Endothelial cell of umbilical vein (primary cell): ENCODE data around the gene DOCK1. TPM values are rescaled to one million over a fixed set of nuclear protein-coding genes. Genes with fewer than 3 reads are reported as not detected.

Experiments
- BruUV-seq: library from RNA; stranded (reverse); fragments of 400-500 nt; replicated peaks from 2 replicates; lab custom pipeline; 2021; lab: Mats Ljungman, UMichigan
- CTCF ChIA-PET: fragments of 300-600, 350-600 bp; sonication (Branson Sonifier 250); formaldehyde crosslinking; loops from one replicate; lab custom pipeline; 2021; ENCODE audit warnings: antibody characterized with exemption, inconsistent platforms; lab: Charles Lee
- POLR2A ChIA-PET: fragments of 300-600, 350-600 bp; sonication (Branson Sonifier 250); formaldehyde crosslinking; loops from one replicate; lab custom pipeline; 2021; ENCODE audit warnings: antibody characterized with exemption, inconsistent platforms; lab: Charles Lee
- DNase-seq: peaks from one replicate; pipeline ENCODE4 v3.0.0-alpha.2; 2011; ENCODE audit warnings: low read depth, low spot score
- FAIRE-seq: peaks from 2 replicates; lab custom pipeline; 2011; peaks lifted over from hg19 to GRCh38; lab: Jason Lieb, UNC
- H2AFZ ChIP-seq: 2 replicates; pipeline ENCODE4 v1.6.0; 2012; ENCODE audit warnings: low read depth, low read length, control low read depth, inconsistent platforms
- H3K27ac ChIP-seq: 2 replicates; pipeline ENCODE4 v1.5.1; 2011; ENCODE audit warnings: low read depth, mild to moderate bottlenecking, control low read depth, low read length, moderate library complexity; ENCODE audit not compliant: insufficient read depth
- H3K27me3 ChIP-seq, 2 experiments: 2 replicates each; pipeline versions ENCODE4 v1.6.0 to v1.6.1; 2011; ENCODE audit warnings: low read length in 2 of 2, mixed read lengths in 1 of 2; ENCODE audit not compliant: control insufficient read depth in 2 of 2, insufficient read depth in 2 of 2
- H3K36me3 ChIP-seq, 2 experiments: 2 replicates in 1 of 2; 3 replicates in 1 of 2; pipeline ENCODE4 v1.5.1; 2011; ENCODE audit warnings: low read length in 2 of 2, mild to moderate bottlenecking in 1 of 2, moderate library complexity in 1 of 2; ENCODE audit not compliant: control insufficient read depth in 2 of 2, insufficient read depth in 2 of 2; ENCODE audit errors: extremely low read depth in 1 of 2
- H3K4me1 ChIP-seq: 3 replicates; pipeline ENCODE4 v1.5.1; 2011; ENCODE audit warnings: mild to moderate bottlenecking, low read length; ENCODE audit not compliant: control insufficient read depth, insufficient read depth; ENCODE audit errors: extremely low read depth
- H3K4me2 ChIP-seq: 2 replicates; pipeline ENCODE4 v1.6.1; 2011; ENCODE audit warnings: low read length, control low read depth, mixed read lengths; ENCODE audit not compliant: insufficient read depth
- H3K4me3 ChIP-seq, 3 experiments: fragments of 200-600 bp in 1 of 3; sonication (generic), shearing (Covaris generic) in 1 of 3; replicated peaks in 1 of 3; 2 replicates each; pipeline ENCODE4 v1.5.1; 2011 to 2016; ENCODE audit warnings: control low read depth in 3 of 3, low read length in 3 of 3, mild to moderate bottlenecking in 2 of 3, inconsistent platforms in 1 of 3, low read depth in 1 of 3, moderate library complexity in 1 of 3; ENCODE audit not compliant: insufficient read depth in 1 of 3
- H3K79me2 ChIP-seq: 2 replicates; pipeline ENCODE4 v1.6.0; 2012; ENCODE audit warnings: low read length, inconsistent platforms; ENCODE audit not compliant: control insufficient read depth, insufficient read depth
- H3K9ac ChIP-seq: replicated peaks from 2 replicates; pipeline ENCODE3; 2011; ENCODE audit warnings: low read length, control low read depth; ENCODE audit not compliant: insufficient read depth; ENCODE audit errors: extremely low read depth
- H3K9me1 ChIP-seq: replicated peaks from 3 replicates; pipeline ENCODE4 v1.6.0; 2011; ENCODE audit warnings: mild to moderate bottlenecking, low read length; ENCODE audit not compliant: control insufficient read depth, insufficient read depth; ENCODE audit errors: extremely low read depth
- H3K9me3 ChIP-seq: replicated peaks from 2 replicates; pipeline ENCODE4 v1.5.1; 2012; ENCODE audit warnings: low read length, inconsistent platforms; ENCODE audit not compliant: control insufficient read depth, insufficient read depth
- H4K20me1 ChIP-seq: replicated peaks from 2 replicates; pipeline ENCODE3; 2011; ENCODE audit warnings: mild to moderate bottlenecking, low read length; ENCODE audit not compliant: control insufficient read depth, insufficient read depth; ENCODE audit errors: extremely low read depth
- EZH2 ChIP-seq: IDR thresholded peaks from 2 replicates; pipeline ENCODE4 v1.6.1; 2012; ENCODE audit warnings: borderline replicate concordance, low read depth, mild to moderate bottlenecking, moderate library complexity, low read length, inconsistent platforms; ENCODE audit not compliant: severe bottlenecking
- FOS ChIP-seq: IDR thresholded peaks from 2 replicates; pipeline ENCODE4 v1.6.1; 2011; ENCODE audit warnings: mild to moderate bottlenecking, low read length, moderate library complexity, borderline replicate concordance; ENCODE audit not compliant: insufficient read depth
- GATA2 ChIP-seq: IDR thresholded peaks from 2 replicates; pipeline ENCODE4 v1.7.0; 2011; ENCODE audit warnings: low read depth, mild to moderate bottlenecking, moderate library complexity, mixed read lengths, low read length; ENCODE audit not compliant: insufficient read length, insufficient read depth
- JUN ChIP-seq: IDR thresholded peaks from 2 replicates; pipeline ENCODE4 v1.6.1; 2011; ENCODE audit warnings: borderline replicate concordance, low read depth; ENCODE audit not compliant: insufficient read length, insufficient read depth
- MYC ChIP-seq: IDR thresholded peaks from one replicate; pipeline ENCODE4 v1.6.1; 2011; ENCODE audit warnings: mild to moderate bottlenecking, low read depth, low read length
- POLR2A ChIP-seq: IDR thresholded peaks from 2 replicates; pipeline ENCODE4 v1.6.1; 2012; ENCODE audit warnings: low read depth, mild to moderate bottlenecking, control low read depth, low read length
- POLR2AphosphoS5 ChIP-seq: IDR thresholded peaks from 2 replicates; pipeline ENCODE4 v1.6.1; 2012; ENCODE audit warnings: low read depth, mild to moderate bottlenecking, control low read depth, low read length, moderate library complexity; ENCODE audit not compliant: insufficient read depth
- dilution Hi-C: fragments of 300-500 bp; cut with MboI; formaldehyde crosslinking; loops from one replicate; pipeline ENCODE4 v1.15.0; 2019; ENCODE audit warnings: low sequenced_read_pairs; ENCODE audit not compliant: extremely low pct_ligation_motif_present
- intact Hi-C: fragments of 100-400 bp; cut with micrococcal nuclease; formaldehyde crosslinking; loops from one replicate; pipeline ENCODE4 v1.10.0; 2022
- polyA plus RNA-seq, 4 experiments: library from polyadenylated mRNA; depleted of rRNA in 3 of 4; stranded (reverse) in 3 of 4; unstranded in 1 of 4; fragments of >200 nt; gene quantifications; 2 replicates each; pipeline versions ENCODE4 v1.2.1 to v1.2.3, GENCODE V29; 2011 to 2012; ENCODE audit warnings: missing spikeins in 1 of 4
- total RNA-seq: library from RNA; stranded (reverse); gene quantifications from 2 replicates; pipeline ENCODE4 v1.2.3, GENCODE V29; 2021
- TF ChIP-seq, protein P1 (sequence below): IDR thresholded peaks from 2 replicates; pipeline ENCODE4 v1.6.1; 2011; ENCODE audit not compliant: insufficient read depth, insufficient read length
- TF ChIP-seq, protein P2 (sequence below), 2 donors: IDR thresholded peaks; 1 replicate in 1 of 2; 2 replicates in 1 of 2; pipeline ENCODE4 v1.5.1; 2011; ENCODE audit warnings: low read length in 2 of 2, mild to moderate bottlenecking in 2 of 2, moderate library complexity in 2 of 2, control low read depth in 1 of 2, inconsistent platforms in 1 of 2, low read depth in 1 of 2; ENCODE audit not compliant: insufficient read depth in 1 of 2; ENCODE audit errors: extremely low read depth in 1 of 2

The DOCK1 gene
- total and polyA plus RNA-seq, 2 donors (not counting 3 experiments of a cell fraction or from before 2014, with no cell fraction given) = 22.5 to 83.1 TPM

DNA sequence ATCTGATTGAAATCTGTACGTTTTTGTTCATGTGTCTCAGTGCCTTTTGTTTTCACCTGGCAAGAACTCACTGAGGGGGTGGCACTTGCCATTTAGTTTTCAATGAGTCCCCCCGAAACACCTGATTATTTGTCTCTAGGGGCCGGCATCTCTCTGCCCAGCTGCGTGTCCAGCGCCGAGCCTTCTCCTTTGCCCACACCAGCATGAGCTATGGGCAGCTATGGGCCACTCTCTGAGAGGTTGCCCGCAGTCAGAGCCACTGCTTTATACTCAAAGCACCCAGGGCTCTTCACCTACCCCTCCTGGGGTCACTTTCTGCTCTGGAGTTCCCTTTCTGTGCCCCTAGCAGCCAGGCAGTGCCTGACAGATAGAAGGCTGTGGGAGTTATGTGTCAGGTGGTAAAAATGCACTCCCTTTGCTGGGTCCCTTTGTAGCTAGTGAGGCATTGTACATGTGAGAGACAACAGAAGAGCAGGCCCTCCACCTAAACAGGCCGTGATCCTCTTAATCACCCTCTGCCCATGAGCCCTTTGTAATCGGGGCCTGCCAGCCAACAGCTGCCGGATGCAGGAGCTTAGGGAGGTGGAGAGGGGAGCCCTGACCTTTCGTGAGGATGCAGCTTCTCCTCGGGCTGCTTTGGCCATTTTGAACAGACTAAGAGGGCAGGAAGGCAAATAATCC lies 510.8 kb downstream of the DOCK1 start:
- H3K4me3 ChIP-seq = no peak overlapping the region
- no peaks in the 10 kb centered on the region for H3K4me1 ChIP-seq
- no peaks in the 10 kb centered on the region for H3K9me3 ChIP-seq
- H3K36me3 ChIP-seq = peaks cover 0 to 21% of the 10 kb centered on the region in 2 experiments
- H3K27me3 ChIP-seq = no peaks in the 10 kb centered on the region
- no peak overlapping the region for H3K27ac ChIP-seq
- FAIRE-seq = no peak
- dilution Hi-C loops = no loop called here
- DNase-seq = no peak
- TF ChIP-seq JUN (no peak), POLR2A (no peak), FOS (no peak), GATA2 (no peak), MYC (no peak), POLR2AphosphoS5 (no peak), EZH2 (no peak)
- TF ChIP-seq, protein P1, sequence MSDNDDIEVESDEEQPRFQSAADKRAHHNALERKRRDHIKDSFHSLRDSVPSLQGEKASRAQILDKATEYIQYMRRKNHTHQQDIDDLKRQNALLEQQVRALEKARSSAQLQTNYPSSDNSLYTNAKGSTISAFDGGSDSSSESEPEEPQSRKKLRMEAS = no peak
- TF ChIP-seq, protein P2, sequence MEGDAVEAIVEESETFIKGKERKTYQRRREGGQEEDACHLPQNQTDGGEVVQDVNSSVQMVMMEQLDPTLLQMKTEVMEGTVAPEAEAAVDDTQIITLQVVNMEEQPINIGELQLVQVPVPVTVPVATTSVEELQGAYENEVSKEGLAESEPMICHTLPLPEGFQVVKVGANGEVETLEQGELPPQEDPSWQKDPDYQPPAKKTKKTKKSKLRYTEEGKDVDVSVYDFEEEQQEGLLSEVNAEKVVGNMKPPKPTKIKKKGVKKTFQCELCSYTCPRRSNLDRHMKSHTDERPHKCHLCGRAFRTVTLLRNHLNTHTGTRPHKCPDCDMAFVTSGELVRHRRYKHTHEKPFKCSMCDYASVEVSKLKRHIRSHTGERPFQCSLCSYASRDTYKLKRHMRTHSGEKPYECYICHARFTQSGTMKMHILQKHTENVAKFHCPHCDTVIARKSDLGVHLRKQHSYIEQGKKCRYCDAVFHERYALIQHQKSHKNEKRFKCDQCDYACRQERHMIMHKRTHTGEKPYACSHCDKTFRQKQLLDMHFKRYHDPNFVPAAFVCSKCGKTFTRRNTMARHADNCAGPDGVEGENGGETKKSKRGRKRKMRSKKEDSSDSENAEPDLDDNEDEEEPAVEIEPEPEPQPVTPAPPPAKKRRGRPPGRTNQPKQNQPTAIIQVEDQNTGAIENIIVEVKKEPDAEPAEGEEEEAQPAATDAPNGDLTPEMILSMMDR (IDR thresholded peaks at IDR 0.05; ENCODE audit: extremely low read depth in 1 of 2, insufficient read depth in 1 of 2, low read depth in 1 of 2, low read length in 2 of 2) = no peak
- no peak overlapping the region for H3K4me2 ChIP-seq
- H3K9ac ChIP-seq = no peak overlapping the region
- ChIA-PET POLR2A (no interaction called here), CTCF (interaction anchor here (1.9 kb wide), 1 partner anchor 173 kb away, joined by 6 read pairs; no protein-coding TSS in a partner anchor)
- no TSS peak for BruUV-seq
- H3K79me2 ChIP-seq = no peaks in the 10 kb centered on the region
- intact Hi-C loops = no loop called here
- H3K9me1 ChIP-seq = no peaks in the 10 kb centered on the region
- no peaks in the 10 kb centered on the region for H4K20me1 ChIP-seq
- no peak overlapping the region for H2AFZ ChIP-seq
